K562 (cell line): Measurements from ENCODE around the gene GABRR2. TPM values are rescaled to one million over a fixed set of nuclear protein-coding genes. Genes with fewer than 3 reads are reported as not detected.

Source experiments
- ATAC-seq: fragments of 200-7000 bp; cut with Tn5 transposase; 3 replicates; pipeline ENCODE4 v1.9.1; 2020; ENCODE audit warnings: moderate library complexity
- BruUV-seq: library from RNA; stranded (reverse); fragments of 400-500 nt; replicated peaks from 2 replicates; lab custom pipeline; 2021; lab: Mats Ljungman, UMichigan
- CTCF ChIA-PET: fragments of 300-600 bp; formaldehyde crosslinking; extraction: SDS; loops from one replicate; lab custom pipeline; 2021; ENCODE audit warnings: low intra/inter-chr PET ratio; lab: Yijun Ruan, JAX
- POLR2A ChIA-PET: fragments of 300-600, 350-650 bp; sonication (Branson Sonifier 250); formaldehyde crosslinking; extraction: SDS; loops from one replicate; lab custom pipeline; 2021; ENCODE audit warnings: antibody characterized with exemption, inconsistent platforms; lab: Yijun Ruan, JAX
- DNase-seq, 4 experiments: peaks; one replicate each; pipeline versions ENCODE4 v3.0.0 to v3.0.0-alpha.2; 2011 to 2018; ENCODE audit warnings: low spot score in 3 of 4, mixed read lengths in 3 of 4; ENCODE audit errors: extremely low read depth in 1 of 4
- FAIRE-seq: peaks from 2 replicates; lab custom pipeline; 2011; peaks lifted over from hg19 to GRCh38; lab: Jason Lieb, UNC
- H2AFZ ChIP-seq: 2 replicates; pipeline ENCODE4 v1.6.0; 2011; ENCODE audit warnings: low read depth, low read length, control low read depth, inconsistent platforms
- H3K27ac ChIP-seq: fragments of 200-600 bp; 3 replicates; pipeline ENCODE4 v1.8.0; 2011; ENCODE audit warnings: low read depth, mild to moderate bottlenecking, control low read depth, inconsistent platforms, low read length, moderate library complexity, mixed read lengths; ENCODE audit errors: extremely low read depth
- H3K27me3 ChIP-seq, 2 experiments: fragments of 300-600 bp in 1 of 2; 2 replicates in 1 of 2; 3 replicates in 1 of 2; pipeline versions ENCODE4 v1.6.0 to v1.8.0; 2011; ENCODE audit warnings: inconsistent platforms in 2 of 2, low read length in 2 of 2, mild to moderate bottlenecking in 1 of 2, mixed read lengths in 1 of 2, moderate library complexity in 1 of 2; ENCODE audit not compliant: control insufficient read depth in 2 of 2, insufficient read depth in 2 of 2
- H3K36me3 ChIP-seq: fragments of 300-600 bp; 3 replicates; pipeline ENCODE4 v1.8.0; 2011; ENCODE audit warnings: mild to moderate bottlenecking, low read length, inconsistent platforms; ENCODE audit not compliant: control insufficient read depth, insufficient read depth
- H3K4me1 ChIP-seq, 2 experiments: fragments of 200-600 bp in 1 of 2; replicated peaks in 1 of 2; 2 replicates in 1 of 2; 3 replicates in 1 of 2; pipeline versions ENCODE4 v1.5.1 to v1.8.0; 2011; ENCODE audit warnings: inconsistent platforms in 2 of 2, low read length in 2 of 2, mild to moderate bottlenecking in 1 of 2, mixed read lengths in 1 of 2, moderate library complexity in 1 of 2; ENCODE audit not compliant: control insufficient read depth in 2 of 2, insufficient read depth in 2 of 2
- H3K4me2 ChIP-seq: 2 replicates; pipeline ENCODE4 v1.6.1; 2011; ENCODE audit warnings: low read length, control low read depth, inconsistent platforms, mixed read lengths; ENCODE audit not compliant: insufficient read depth
- H3K4me3 ChIP-seq: fragments of 200-600 bp; sonication (generic), shearing (Covaris generic); 2 replicates; pipeline ENCODE4 v1.5.1; 2016; ENCODE audit warnings: control low read depth, inconsistent platforms
- H3K79me2 ChIP-seq: fragments of 200-600 bp; 3 replicates; pipeline ENCODE4 v1.8.0; 2011; ENCODE audit warnings: low read length, inconsistent platforms; ENCODE audit not compliant: control insufficient read depth, insufficient read depth
- H3K9ac ChIP-seq, 2 experiments: 2 replicates each; pipeline versions ENCODE4 v1.6.0 to v1.6.1; 2011; ENCODE audit warnings: low read depth in 2 of 2, low read length in 2 of 2, control low read depth in 1 of 2, inconsistent platforms in 1 of 2, mild to moderate bottlenecking in 1 of 2, mixed read lengths in 1 of 2; ENCODE audit not compliant: insufficient read depth in 1 of 2
- H3K9me1 ChIP-seq: one replicate; pipeline ENCODE4 v1.6.0; 2011; ENCODE audit warnings: inconsistent platforms, mild to moderate bottlenecking, low read length, moderate library complexity; ENCODE audit not compliant: control insufficient read depth, insufficient read depth
- H3K9me3 ChIP-seq: replicated peaks from 2 replicates; pipeline ENCODE4 v1.5.1; 2011; ENCODE audit warnings: low read depth, low read length, inconsistent platforms; ENCODE audit not compliant: control insufficient read depth, insufficient read depth
- H4K20me1 ChIP-seq: replicated peaks from 2 replicates; pipeline ENCODE4 v1.6.1; 2011; ENCODE audit warnings: low read length, inconsistent platforms, mixed read lengths; ENCODE audit not compliant: control insufficient read depth, insufficient read depth
- CC2D1A ChIP-seq: fragments of 450-650 bp; IDR thresholded peaks from 2 replicates; pipeline ENCODE4 v1.6.1; 2017; ENCODE audit warnings: mild to moderate bottlenecking
- EZH2 ChIP-seq: IDR thresholded peaks from 2 replicates; pipeline ENCODE4 v1.6.1; 2012; ENCODE audit warnings: low read depth, mild to moderate bottlenecking, inconsistent platforms, low read length, borderline replicate concordance
- NCOA6 ChIP-seq: fragments of 450-650 bp; IDR thresholded peaks from 2 replicates; pipeline ENCODE4 v1.6.1; 2017; ENCODE audit warnings: mild to moderate bottlenecking
- PTBP1 ChIP-seq: fragments of 200-400 bp; formaldehyde crosslinking; IDR thresholded peaks from 2 replicates; pipeline ENCODE4 v1.6.1; 2017; ENCODE audit warnings: low read depth, low read length
- SMC3 ChIP-seq: conservative IDR thresholded peaks from 2 replicates; pipeline ENCODE4 v1.6.1; 2011; ENCODE audit warnings: low read depth, low read length, improper control_type of control experiment; ENCODE audit not compliant: insufficient read depth
- STAG1 ChIP-seq: sonication (generic); formaldehyde crosslinking; IDR thresholded peaks from 2 replicates; pipeline ENCODE4 v1.5.0; 2020; ENCODE audit warnings: missing genetic modification reagents, borderline replicate concordance
- TEAD4 ChIP-seq, 2 experiments: sonication (generic) in 1 of 2; formaldehyde crosslinking in 1 of 2; IDR thresholded peaks; 2 replicates each; pipeline versions ENCODE4 v1.6.1 to v1.8.0; 2012 to 2022; ENCODE audit warnings: borderline replicate concordance in 1 of 2, inconsistent platforms in 1 of 2, low read length in 1 of 2, mild to moderate bottlenecking in 1 of 2, missing genetic modification reagents in 1 of 2
- ZFP36 ChIP-seq: fragments of 150-350 bp; IDR thresholded peaks from 2 replicates; pipeline ENCODE4 v1.6.1; 2018; ENCODE audit warnings: low read length, low read depth; ENCODE audit not compliant: partially characterized antibody
- ZNF444 ChIP-seq: fragments of 250-450 bp; sonication (Bioruptor Pico); IDR thresholded peaks from 2 replicates; pipeline ENCODE4 v1.4.0; 2020; ENCODE audit warnings: mild to moderate bottlenecking, moderate library complexity
- WGBS: fragments of 100-300 bp; shearing (Covaris generic); methylation state at CpG from one replicate; pipeline ENCODE4 v1.1.6; 2016; ENCODE audit warnings: low coverage, mixed read lengths; ENCODE audit not compliant: insufficient coverage; ENCODE audit errors: missing lambda C conversion rate; 5-methylcytosine and 5-hydroxymethylcytosine counted together
- in situ Hi-C: fragments of 300-500 bp; cut with MboI; formaldehyde crosslinking; loops from 4 replicates; pipeline ENCODE4 v1.15.0; 2018; ENCODE audit warnings: inconsistent platforms, mixed read lengths
- intact Hi-C: fragments of 100-400 bp; cut with micrococcal nuclease; formaldehyde crosslinking; loops from 2 replicates; pipeline ENCODE4 v1.14.2; 2022
- polyA plus RNA-seq, 8 experiments: library from polyadenylated mRNA; depleted of rRNA in 4 of 8; stranded (reverse) in 5 of 8; unstranded in 3 of 8; fragments of >200 nt; fragmentation: Nextera tagmentation in 2 of 8; fragmentation: Illumina TruSeq in 1 of 8; extraction: Ambion mirVana in 2 of 8; extraction: Trizol in 1 of 8; gene quantifications; 2 replicates each; pipeline versions ENCODE4 v1.2.1 to v1.2.3, GENCODE V29; 2011 to 2014; ENCODE audit warnings: inconsistent platforms in 1 of 8, missing spikeins in 1 of 8
- total RNA-seq, 7 experiments: library from RNA; depleted of rRNA in 6 of 7; stranded (reverse); fragments of >200 nt in 6 of 7; fragmentation: Illumina TruSeq in 2 of 7; extraction: Trizol in 2 of 7; gene quantifications; 2 replicates each; pipeline versions ENCODE4 v1.2.1 to v1.2.3, GENCODE V29; 2011 to 2021; ENCODE audit warnings: low replicate concordance in 1 of 7
- TF ChIP-seq, protein P1 (sequence below): fragments of 250-450 bp; sonication (Bioruptor Pico); IDR thresholded peaks from 2 replicates; pipeline ENCODE4 v1.6.1; 2021; ENCODE audit warnings: mild to moderate bottlenecking
- TF ChIP-seq, protein P2 (sequence below), 2 experiments: fragments of 450-650 bp; formaldehyde crosslinking in 1 of 2; IDR thresholded peaks; 2 replicates each; pipeline versions ENCODE4 v1.4.0 to v1.6.1; 2014 to 2020; ENCODE audit warnings: mild to moderate bottlenecking in 2 of 2, borderline replicate concordance in 1 of 2, low read depth in 1 of 2

GABRR2 gene
- total and polyA plus RNA-seq, 9 of the 15 experiments (the other 6 are each of a cell fraction or from before 2014, with no cell fraction given) = 0.09 to 0.13 (median 0.10) TPM; not detected in 6

DNA sequence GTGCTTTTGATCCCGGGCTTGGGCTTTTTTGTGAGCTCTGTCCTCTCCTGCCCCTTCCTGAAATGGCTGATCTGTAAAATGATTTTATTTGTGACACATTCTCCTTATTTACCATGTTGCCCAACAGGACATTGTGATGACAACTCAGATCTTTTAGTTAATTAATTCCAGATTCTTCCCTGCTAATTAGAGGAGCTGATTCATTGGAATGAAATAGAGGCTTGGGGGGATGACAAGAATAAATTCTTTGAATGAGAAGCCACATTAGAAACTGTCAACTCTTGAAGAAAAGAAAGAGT, 71.8 kb downstream of the GABRR2 start (continued):
- TF ChIP-seq, protein P1, sequence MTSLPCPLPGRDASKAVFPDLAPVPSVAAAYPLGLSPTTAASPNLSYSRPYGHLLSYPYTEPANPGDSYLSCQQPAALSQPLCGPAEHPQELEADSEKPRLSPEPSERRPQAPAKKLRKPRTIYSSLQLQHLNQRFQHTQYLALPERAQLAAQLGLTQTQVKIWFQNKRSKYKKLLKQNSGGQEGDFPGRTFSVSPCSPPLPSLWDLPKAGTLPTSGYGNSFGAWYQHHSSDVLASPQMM (CRISPR knock-in tag) = no peak
- no peak for TF ChIP-seq TEAD4 (IDR thresholded peaks at IDR 0.05; ENCODE audit: low read length)
- no peak for TF ChIP-seq TEAD4 (CRISPR knock-in tag; IDR thresholded peaks at IDR 0.05; ENCODE audit: borderline replicate concordance)
- no peak for TF ChIP-seq NCOA6
- no peak for TF ChIP-seq ZNF444 (CRISPR knock-in tag)
- TF ChIP-seq, all 486 proteins: peak for 0

DNA sequence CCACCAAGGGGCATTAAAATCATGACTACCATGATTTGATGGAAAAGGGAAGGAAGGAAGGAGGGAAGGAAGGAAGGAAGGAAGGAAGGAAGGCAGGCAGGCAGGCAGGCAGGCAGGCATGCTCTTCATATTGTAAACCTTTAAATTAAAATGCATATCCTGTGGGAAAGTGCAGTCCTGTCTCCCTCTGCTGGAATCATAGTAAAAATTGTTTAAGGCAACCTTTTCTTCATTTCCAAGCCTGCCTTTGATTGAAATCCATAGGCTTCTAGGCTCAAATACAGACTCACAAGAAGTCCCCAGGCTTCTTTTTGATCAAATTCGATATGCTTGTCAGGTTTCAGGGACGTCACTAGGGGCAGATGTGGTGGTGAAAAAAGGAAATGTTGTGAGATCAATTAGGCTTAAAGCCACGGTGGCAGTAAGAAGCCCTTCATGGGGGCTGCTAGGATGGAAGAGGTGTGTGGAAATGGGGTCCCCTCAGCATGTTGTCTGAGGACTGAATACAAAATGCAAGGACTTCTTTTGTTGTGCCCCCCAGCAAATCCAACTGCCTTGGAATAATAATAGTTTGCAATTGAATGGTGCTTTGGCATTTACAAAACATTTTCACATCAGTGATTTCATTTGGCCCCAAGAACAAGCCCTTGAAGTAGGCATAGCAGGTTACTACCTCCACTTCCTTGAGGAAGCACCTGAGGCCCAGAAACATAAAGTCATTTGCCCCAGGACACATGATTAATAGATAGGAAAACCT, 72.3 kb downstream of the GABRR2 start:
- Histone ChIP-seq H3K79me2 (no peaks in the 10 kb centered on the region), H3K27ac (no peak overlapping the region), H3K4me1 (no peaks in the 10 kb centered on the region), H3K9ac (no peak overlapping the region), H3K4me3 (no peak overlapping the region), H3K27me3 (peaks cover 3 to 6% of the 10 kb centered on the region in 2 experiments; a peak in 3 of 5 replicates), H2AFZ (no peak overlapping the region), H3K4me2 (no peak overlapping the region), H4K20me1 (no peaks in the 10 kb centered on the region), H3K9me1 (no peaks in the 10 kb centered on the region), H3K36me3 (no peaks in the 10 kb centered on the region), H3K9me3 (no peaks in the 10 kb centered on the region)
- in situ Hi-C loops (loop anchor here (5.0 kb wide), 1 partner anchor 260 kb away; no protein-coding TSS in a partner anchor), intact Hi-C loops (loop anchor here (1.0 to 5.0 kb wide), 3 partner anchors 75 to 260 kb away; no protein-coding TSS in a partner anchor)
- ChIA-PET CTCF (interaction anchor here (0.9 to 2.3 kb wide), 3 partner anchors 256 to 261 kb away, joined by 3 to 15 read pairs (median 6); no protein-coding TSS in a partner anchor), POLR2A (interaction anchor here (0.6 to 0.7 kb wide), 2 partner anchors 45 to 312 kb away, joined by 3 to 4 read pairs; no protein-coding TSS in a partner anchor)
- 0% methylated on average over 3 of the region's 3 CpGs for WGBS
- DNase-seq (peak in 2 of 4 experiments; percentile 36 to 39), ATAC-seq (peak; percentile 68), FAIRE-seq (peak; percentile 80)
- BruUV-seq = no TSS peak
- TF ChIP-seq STAG1 (CRISPR knock-in tag) (peak; percentile 25; the same call in 1 of the 2 replicates), ZFP36 (peak; percentile 7), PTBP1 (no peak), EZH2 (no peak), SMC3 (peak; percentile 56; the same call in 1 of the 2 replicates), CC2D1A (no peak)
- TF ChIP-seq, protein P2, sequence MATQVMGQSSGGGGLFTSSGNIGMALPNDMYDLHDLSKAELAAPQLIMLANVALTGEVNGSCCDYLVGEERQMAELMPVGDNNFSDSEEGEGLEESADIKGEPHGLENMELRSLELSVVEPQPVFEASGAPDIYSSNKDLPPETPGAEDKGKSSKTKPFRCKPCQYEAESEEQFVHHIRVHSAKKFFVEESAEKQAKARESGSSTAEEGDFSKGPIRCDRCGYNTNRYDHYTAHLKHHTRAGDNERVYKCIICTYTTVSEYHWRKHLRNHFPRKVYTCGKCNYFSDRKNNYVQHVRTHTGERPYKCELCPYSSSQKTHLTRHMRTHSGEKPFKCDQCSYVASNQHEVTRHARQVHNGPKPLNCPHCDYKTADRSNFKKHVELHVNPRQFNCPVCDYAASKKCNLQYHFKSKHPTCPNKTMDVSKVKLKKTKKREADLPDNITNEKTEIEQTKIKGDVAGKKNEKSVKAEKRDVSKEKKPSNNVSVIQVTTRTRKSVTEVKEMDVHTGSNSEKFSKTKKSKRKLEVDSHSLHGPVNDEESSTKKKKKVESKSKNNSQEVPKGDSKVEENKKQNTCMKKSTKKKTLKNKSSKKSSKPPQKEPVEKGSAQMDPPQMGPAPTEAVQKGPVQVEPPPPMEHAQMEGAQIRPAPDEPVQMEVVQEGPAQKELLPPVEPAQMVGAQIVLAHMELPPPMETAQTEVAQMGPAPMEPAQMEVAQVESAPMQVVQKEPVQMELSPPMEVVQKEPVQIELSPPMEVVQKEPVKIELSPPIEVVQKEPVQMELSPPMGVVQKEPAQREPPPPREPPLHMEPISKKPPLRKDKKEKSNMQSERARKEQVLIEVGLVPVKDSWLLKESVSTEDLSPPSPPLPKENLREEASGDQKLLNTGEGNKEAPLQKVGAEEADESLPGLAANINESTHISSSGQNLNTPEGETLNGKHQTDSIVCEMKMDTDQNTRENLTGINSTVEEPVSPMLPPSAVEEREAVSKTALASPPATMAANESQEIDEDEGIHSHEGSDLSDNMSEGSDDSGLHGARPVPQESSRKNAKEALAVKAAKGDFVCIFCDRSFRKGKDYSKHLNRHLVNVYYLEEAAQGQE (IDR thresholded peaks at IDR 0.05; ENCODE audit: borderline replicate concordance) = peak; percentile 73; the same call in 1 of the 2 replicates
- TF ChIP-seq, protein P2 (CRISPR knock-in tag; IDR thresholded peaks at IDR 0.05; ENCODE audit: low read depth) = no peak
